DND-41 (cell line): ENCODE measurements around the gene ALAS2.

ENCODE experiments used
- EZH2 ChIP-seq: IDR thresholded peaks from 3 replicates; pipeline ENCODE4 v1.6.1; 2012; ENCODE audit warnings: borderline replicate concordance, low read depth, mild to moderate bottlenecking, moderate library complexity, low read length, inconsistent platforms; ENCODE audit not compliant: severe bottlenecking
- TF ChIP-seq, protein P1 (sequence below): IDR thresholded peaks from 2 replicates; pipeline ENCODE4 v1.5.1; 2012; ENCODE audit warnings: borderline replicate concordance, low read length, moderate library complexity, mild to moderate bottlenecking; ENCODE audit not compliant: poor library complexity, severe bottlenecking; ENCODE audit errors: extremely low read depth

DNA sequence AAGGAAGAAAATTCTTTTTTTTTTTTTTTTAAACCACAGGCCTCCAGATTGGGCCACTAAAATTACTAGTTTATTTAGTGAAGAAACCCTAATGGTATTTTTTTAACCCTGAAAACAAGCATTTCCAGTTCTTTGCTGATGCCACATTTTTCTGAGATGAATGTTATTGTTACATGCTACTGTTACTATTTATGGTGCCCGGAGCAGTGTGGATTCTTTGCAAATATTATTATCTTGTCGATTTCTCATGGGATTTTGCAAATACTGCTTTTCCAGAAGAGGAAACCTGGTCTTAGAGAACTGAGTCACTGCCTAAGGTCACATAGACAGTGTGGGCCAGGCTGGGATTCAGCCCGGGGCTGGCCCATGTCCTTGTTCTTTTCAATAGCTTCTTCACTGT lies 8.7 kb upstream of the ALAS2 start:
- TF ChIP-seq, protein P1, sequence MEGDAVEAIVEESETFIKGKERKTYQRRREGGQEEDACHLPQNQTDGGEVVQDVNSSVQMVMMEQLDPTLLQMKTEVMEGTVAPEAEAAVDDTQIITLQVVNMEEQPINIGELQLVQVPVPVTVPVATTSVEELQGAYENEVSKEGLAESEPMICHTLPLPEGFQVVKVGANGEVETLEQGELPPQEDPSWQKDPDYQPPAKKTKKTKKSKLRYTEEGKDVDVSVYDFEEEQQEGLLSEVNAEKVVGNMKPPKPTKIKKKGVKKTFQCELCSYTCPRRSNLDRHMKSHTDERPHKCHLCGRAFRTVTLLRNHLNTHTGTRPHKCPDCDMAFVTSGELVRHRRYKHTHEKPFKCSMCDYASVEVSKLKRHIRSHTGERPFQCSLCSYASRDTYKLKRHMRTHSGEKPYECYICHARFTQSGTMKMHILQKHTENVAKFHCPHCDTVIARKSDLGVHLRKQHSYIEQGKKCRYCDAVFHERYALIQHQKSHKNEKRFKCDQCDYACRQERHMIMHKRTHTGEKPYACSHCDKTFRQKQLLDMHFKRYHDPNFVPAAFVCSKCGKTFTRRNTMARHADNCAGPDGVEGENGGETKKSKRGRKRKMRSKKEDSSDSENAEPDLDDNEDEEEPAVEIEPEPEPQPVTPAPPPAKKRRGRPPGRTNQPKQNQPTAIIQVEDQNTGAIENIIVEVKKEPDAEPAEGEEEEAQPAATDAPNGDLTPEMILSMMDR = no peak
- TF ChIP-seq EZH2 = no peak
